Small intestine (tissue), 7 donors: ENCODE measurements around the gene MAGEA12. TPM values are rescaled to one million over a fixed set of nuclear protein-coding genes. Genes with fewer than 3 reads are reported as not detected.
"Not testable (repeated sequence)": the region's sequence is repeated elsewhere in the genome, so short reads cannot be mapped to it uniquely, and the experiment has no call there.

ENCODE experiments used
- DNase-seq, 2 donors: peaks; one replicate each; pipeline versions ENCODE4 v3.0.0 to v3.0.0-alpha.2; 2013
- FAIRE-seq: peaks from 2 replicates; lab custom pipeline; 2012; peaks lifted over from hg19 to GRCh38; lab: Jason Lieb, UNC
- H3K27ac ChIP-seq, 3 donors: one replicate each; pipeline ENCODE4 v1.5.1; 2013; ENCODE audit warnings: low read length in 2 of 3, mild to moderate bottlenecking in 2 of 3, control low read depth in 1 of 3, inconsistent platforms in 1 of 3, low read depth in 1 of 3, moderate library complexity in 1 of 3
- H3K27me3 ChIP-seq, 3 donors: one replicate each; pipeline ENCODE4 v1.6.1; 2013; ENCODE audit warnings: low read length in 3 of 3, inconsistent platforms in 1 of 3; ENCODE audit not compliant: control insufficient read depth in 3 of 3, insufficient read depth in 3 of 3
- H3K36me3 ChIP-seq, 3 donors: one replicate each; pipeline ENCODE4 v1.6.1; 2013; ENCODE audit warnings: low read length in 3 of 3, inconsistent platforms in 1 of 3, low read depth in 1 of 3, mild to moderate bottlenecking in 1 of 3, moderate library complexity in 1 of 3; ENCODE audit not compliant: control insufficient read depth in 3 of 3, insufficient read depth in 2 of 3
- H3K4me1 ChIP-seq, 3 donors: one replicate each; pipeline ENCODE4 v1.6.1; 2013; ENCODE audit warnings: low read length in 2 of 3, inconsistent platforms in 1 of 3, low read depth in 1 of 3, mild to moderate bottlenecking in 1 of 3, moderate library complexity in 1 of 3; ENCODE audit not compliant: control insufficient read depth in 3 of 3, insufficient read depth in 2 of 3
- H3K4me3 ChIP-seq, 3 donors: one replicate each; pipeline ENCODE4 v1.5.1; 2013; ENCODE audit warnings: low read length in 3 of 3, control low read depth in 1 of 3, inconsistent platforms in 1 of 3, low read depth in 1 of 3, mild to moderate bottlenecking in 1 of 3, moderate library complexity in 1 of 3
- H3K9me3 ChIP-seq, 2 donors: one replicate each; pipeline ENCODE4 v1.6.1; 2013; ENCODE audit warnings: low read depth in 1 of 2, low read length in 1 of 2; ENCODE audit not compliant: control insufficient read depth in 2 of 2, insufficient read depth in 1 of 2
- WGBS, 3 donors: extraction: QIAGEN DNeasy Blood & Tissue Kit; methylation state at CpG; one replicate each; pipeline ENCODE4 v1.1.7; 2013; 5-methylcytosine and 5-hydroxymethylcytosine counted together
- polyA plus RNA-seq, 4 donors: library from polyadenylated mRNA; stranded (reverse) in 3 of 4; unstranded in 1 of 4; fragments of 200-250 nt in 3 of 4; fragments of 120-200 nt in 1 of 4; gene quantifications; one replicate each; pipeline versions ENCODE4 v1.2.1 to v1.2.3, GENCODE V29; 2013
- donor health status: healthy with polysubstance abuse.
- donor health status: control.
- donor health status: control.
- donor health status: Bipolar disorder and iron deficiency.
- donor health status: healthy.

Gene MAGEA12
- polyA plus RNA-seq, 4 donors, result not detected

- DNase-seq, result no peak
- no peak overlapping the region for H3K4me3 ChIP-seq
- no peak for FAIRE-seq
- 64 to 75% (median 65%) methylated on average over 6 to 7 of the region's 7 CpGs for WGBS, 3 donors
- no peak overlapping the region for H3K27ac ChIP-seq
- no peaks in the 10 kb centered on the region for H3K36me3 ChIP-seq
- no peaks in the 10 kb centered on the region for H3K4me1 ChIP-seq
- H3K9me3 ChIP-seq, result no peaks in the 10 kb centered on the region
- H3K27me3 ChIP-seq, result no peaks in the 10 kb centered on the region
Measured at GRCh38 chrX:152725409-152725808, 8.1 kb upstream of the MAGEA12 start.

GRCh38 chrX:152734143-152734858 lies 744 bp downstream of the MAGEA12 start:
- not testable (repeated sequence) for FAIRE-seq, H3K4me1 ChIP-seq, H3K27me3 ChIP-seq, DNase-seq, H3K36me3 ChIP-seq, H3K4me3 ChIP-seq, H3K27ac ChIP-seq, H3K9me3 ChIP-seq
- WGBS, 3 donors, result 93 to 94% (median 94%) methylated on average over 19 to 22 of the region's 22 CpGs

- WGBS, 3 donors, result 57 to 85% (median 80%) methylated on average over 2 of the region's 2 CpGs
Measured at GRCh38 chrX:152735101-152735500, 1.5 kb downstream of the MAGEA12 start.

GRCh38 chrX:152735860-152736511 lies 2.4 kb downstream of the MAGEA12 start:
- Histone ChIP-seq H3K4me1 (no peaks in the 10 kb centered on the region), H3K27ac (no peak overlapping the region), H3K36me3 (no peaks in the 10 kb centered on the region), H3K4me3 (no peak overlapping the region), H3K27me3 (no peaks in the 10 kb centered on the region), H3K9me3 (no peaks in the 10 kb centered on the region)
- no peak for DNase-seq
- 89 to 96% (median 89%) methylated on average over 11 to 12 of the region's 12 CpGs for WGBS, 3 donors
- FAIRE-seq, result no peak

More at GRCh38 chrX:152735101-152735500, 1.5 kb downstream of the MAGEA12 start:
- DNase-seq (no peak), FAIRE-seq (no peak)
- Histone ChIP-seq H3K4me1 (no peaks in the 10 kb centered on the region), H3K4me3 (no peak overlapping the region), H3K27me3 (no peaks in the 10 kb centered on the region), H3K9me3 (no peaks in the 10 kb centered on the region), H3K36me3 (no peaks in the 10 kb centered on the region), H3K27ac (no peak overlapping the region)

GRCh38 chrX:152736528-152736927 lies 3.0 kb downstream of the MAGEA12 start:
- not testable (repeated sequence) for H3K4me3 ChIP-seq, DNase-seq, H3K4me1 ChIP-seq, H3K27me3 ChIP-seq, FAIRE-seq, H3K27ac ChIP-seq, H3K36me3 ChIP-seq, H3K9me3 ChIP-seq
- 82 to 87% (median 86%) methylated on average over 12 of the region's 12 CpGs for WGBS, 3 donors

- Histone ChIP-seq H3K27ac (no peak overlapping the region), H3K36me3 (no peaks in the 10 kb centered on the region), H3K4me3 (no peak overlapping the region), H3K27me3 (no peaks in the 10 kb centered on the region), H3K4me1 (no peaks in the 10 kb centered on the region), H3K9me3 (no peaks in the 10 kb centered on the region)
- DNase-seq (no peak), FAIRE-seq (no peak)
- WGBS, 3 donors, result 79 to 92% (median 85%) methylated on average over 5 of the region's 5 CpGs
Measured at GRCh38 chrX:152738560-152738959, 5.0 kb downstream of the MAGEA12 start.

GRCh38 chrX:152753686-152754650 lies 20.4 kb downstream of the MAGEA12 start, which contains the start of gene MAGEA2:
Gene MAGEA2 (minus strand): TSS chrX:152753842. CDS start chrX:152751363, 2,479 bp downstream.
- H3K27me3 ChIP-seq, H3K4me1 ChIP-seq, FAIRE-seq, H3K4me3 ChIP-seq, H3K9me3 ChIP-seq, H3K36me3 ChIP-seq, DNase-seq, H3K27ac ChIP-seq: not testable (repeated sequence)
- WGBS, 3 donors, result no CpG with 5 or more reads among the region's 35 CpGs

- not testable (repeated sequence) for FAIRE-seq, H3K9me3 ChIP-seq, H3K27ac ChIP-seq, H3K4me3 ChIP-seq, DNase-seq, H3K4me1 ChIP-seq, H3K36me3 ChIP-seq, H3K27me3 ChIP-seq
- no CpG with 5 or more reads among the region's 5 CpGs for WGBS, 3 donors
Measured at GRCh38 chrX:152754871-152755270, 21.3 kb downstream of the MAGEA12 start.
